ENCODE measurements around the gene PAN3.

Gene PAN3

GRCh38 chr13:28268800-28269223 lies 130.5 kb downstream of the PAN3 start:
- H3K4me3 ChIP-seq (ENCODE audit: low read depth, low read length) = no peak overlapping the region
- DNase-seq (ENCODE audit: low read depth) = no peak

- no peak overlapping the region for H3K4me3 ChIP-seq (ENCODE audit: low read depth, low read length)
- DNase-seq (ENCODE audit: low read depth) = no peak
Observed at GRCh38 chr13:28271056-28271840, 132.9 kb downstream of the PAN3 start.

GRCh38 chr13:28273919-28274318 lies 135.6 kb downstream of the PAN3 start:
- DNase-seq (ENCODE audit: low read depth) = no peak

GRCh38 chr13:28282451-28282850 lies 144.1 kb downstream of the PAN3 start:
- no peak overlapping the region for H3K4me3 ChIP-seq (ENCODE audit: low read depth, low read length)
- DNase-seq (ENCODE audit: low read depth) = no peak

More at GRCh38 chr13:28273919-28274318, 135.6 kb downstream of the PAN3 start:
- no peak overlapping the region for H3K4me3 ChIP-seq (ENCODE audit: low read depth, low read length)

GRCh38 chr13:28283600-28283999 lies 145.3 kb downstream of the PAN3 start:
- no peak overlapping the region for H3K4me3 ChIP-seq (ENCODE audit: low read depth, low read length)
- DNase-seq (ENCODE audit: low read depth) = no peak

- no peak overlapping the region for H3K4me3 ChIP-seq (ENCODE audit: low read depth, low read length)
- DNase-seq (ENCODE audit: low read depth) = no peak
Observed at GRCh38 chr13:28286263-28286662, 147.9 kb downstream of the PAN3 start.

- no peak overlapping the region for H3K4me3 ChIP-seq (ENCODE audit: low read depth, low read length)
- no peak for DNase-seq (ENCODE audit: low read depth)
Observed at GRCh38 chr13:28297341-28297740, 159.0 kb downstream of the PAN3 start.

- DNase-seq (ENCODE audit: low read depth) = no peak
- no peak overlapping the region for H3K4me3 ChIP-seq (ENCODE audit: low read depth, low read length)
Observed at GRCh38 chr13:28299916-28300315, 161.6 kb downstream of the PAN3 start.

GRCh38 chr13:28301839-28302238 lies 163.5 kb downstream of the PAN3 start:
- DNase-seq (ENCODE audit: low read depth) = no peak
- H3K4me3 ChIP-seq (ENCODE audit: low read depth, low read length) = no peak overlapping the region

- no peak for DNase-seq (ENCODE audit: low read depth)
- H3K4me3 ChIP-seq (ENCODE audit: low read depth, low read length) = no peak overlapping the region
Observed at GRCh38 chr13:28306325-28306724, 168.0 kb downstream of the PAN3 start.

- no peak for DNase-seq (ENCODE audit: low read depth)
- H3K4me3 ChIP-seq (ENCODE audit: low read depth, low read length) = no peak overlapping the region
Observed at GRCh38 chr13:28313579-28313978, 175.2 kb downstream of the PAN3 start.

- DNase-seq (ENCODE audit: low read depth) = no peak
- H3K4me3 ChIP-seq (ENCODE audit: low read depth, low read length) = no peak overlapping the region
Observed at GRCh38 chr13:28314879-28315278, 176.5 kb downstream of the PAN3 start.

GRCh38 chr13:28316129-28316528 lies 177.8 kb downstream of the PAN3 start:
- DNase-seq (ENCODE audit: low read depth) = no peak
- no peak overlapping the region for H3K4me3 ChIP-seq (ENCODE audit: low read depth, low read length)

GRCh38 chr13:28316836-28317235 lies 178.5 kb downstream of the PAN3 start:
- DNase-seq (ENCODE audit: low read depth) = no peak

GRCh38 chr13:28318496-28318895 lies 180.2 kb downstream of the PAN3 start:
- no peak for DNase-seq (ENCODE audit: low read depth)
- H3K4me3 ChIP-seq (ENCODE audit: low read depth, low read length) = no peak overlapping the region

More at GRCh38 chr13:28316836-28317235, 178.5 kb downstream of the PAN3 start:
- no peak overlapping the region for H3K4me3 ChIP-seq (ENCODE audit: low read depth, low read length)

- no peak overlapping the region for H3K4me3 ChIP-seq (ENCODE audit: low read depth, low read length)
- no peak for DNase-seq (ENCODE audit: low read depth)
Observed at GRCh38 chr13:28319528-28319927, 181.2 kb downstream of the PAN3 start.

- no peak overlapping the region for H3K4me3 ChIP-seq (ENCODE audit: low read depth, low read length)
- no peak for DNase-seq (ENCODE audit: low read depth)
Observed at GRCh38 chr13:28320209-28320608, 181.9 kb downstream of the PAN3 start.

GRCh38 chr13:28320884-28321574 lies 182.7 kb downstream of the PAN3 start:
- no peak overlapping the region for H3K4me3 ChIP-seq (ENCODE audit: low read depth, low read length)
- no peak for DNase-seq (ENCODE audit: low read depth)

- no peak overlapping the region for H3K4me3 ChIP-seq (ENCODE audit: low read depth, low read length)
- DNase-seq (ENCODE audit: low read depth) = no peak
Observed at GRCh38 chr13:28321756-28322155, 183.4 kb downstream of the PAN3 start.

- no peak for DNase-seq (ENCODE audit: low read depth)
- H3K4me3 ChIP-seq (ENCODE audit: low read depth, low read length) = no peak overlapping the region
Observed at GRCh38 chr13:28322256-28322905, 184.0 kb downstream of the PAN3 start.
